A549 (cell line): ENCODE results near the gene PTCH2.

Source experiments
- CTCF ChIP-seq: fragments of >200 bp; sonication (Bioruptor Twin); formaldehyde crosslinking; IDR thresholded peaks from 3 replicates; pipeline ENCODE4 v1.5.1; 2016
- PHF8 ChIP-seq: fragments of 200-600 bp; sonication (generic); IDR thresholded peaks from 2 replicates; pipeline ENCODE4 v1.6.1; 2016; ENCODE audit warnings: low read depth, mild to moderate bottlenecking, antibody characterized with exemption, moderate library complexity, borderline replicate concordance
- SMC3 ChIP-seq: fragments of >200 bp; sonication (Bioruptor Twin); formaldehyde crosslinking; IDR thresholded peaks from 3 replicates; pipeline ENCODE4 v1.6.1; 2018; ENCODE audit warnings: inconsistent platforms
- SREBF2 ChIP-seq: fragments of 450-650 bp; IDR thresholded peaks from 2 replicates; pipeline ENCODE4 v1.6.1; 2014; ENCODE audit warnings: mild to moderate bottlenecking, moderate library complexity
- ZC3H11A ChIP-seq: fragments of 450-650 bp; IDR thresholded peaks from 2 replicates; pipeline ENCODE4 v1.6.1; 2014; ENCODE audit warnings: antibody characterized with exemption, mild to moderate bottlenecking
- ZFP36 ChIP-seq: fragments of 450-650 bp; IDR thresholded peaks from 2 replicates; pipeline ENCODE4 v1.6.1; 2014; ENCODE audit warnings: borderline replicate concordance; ENCODE audit not compliant: partially characterized antibody

DNA sequence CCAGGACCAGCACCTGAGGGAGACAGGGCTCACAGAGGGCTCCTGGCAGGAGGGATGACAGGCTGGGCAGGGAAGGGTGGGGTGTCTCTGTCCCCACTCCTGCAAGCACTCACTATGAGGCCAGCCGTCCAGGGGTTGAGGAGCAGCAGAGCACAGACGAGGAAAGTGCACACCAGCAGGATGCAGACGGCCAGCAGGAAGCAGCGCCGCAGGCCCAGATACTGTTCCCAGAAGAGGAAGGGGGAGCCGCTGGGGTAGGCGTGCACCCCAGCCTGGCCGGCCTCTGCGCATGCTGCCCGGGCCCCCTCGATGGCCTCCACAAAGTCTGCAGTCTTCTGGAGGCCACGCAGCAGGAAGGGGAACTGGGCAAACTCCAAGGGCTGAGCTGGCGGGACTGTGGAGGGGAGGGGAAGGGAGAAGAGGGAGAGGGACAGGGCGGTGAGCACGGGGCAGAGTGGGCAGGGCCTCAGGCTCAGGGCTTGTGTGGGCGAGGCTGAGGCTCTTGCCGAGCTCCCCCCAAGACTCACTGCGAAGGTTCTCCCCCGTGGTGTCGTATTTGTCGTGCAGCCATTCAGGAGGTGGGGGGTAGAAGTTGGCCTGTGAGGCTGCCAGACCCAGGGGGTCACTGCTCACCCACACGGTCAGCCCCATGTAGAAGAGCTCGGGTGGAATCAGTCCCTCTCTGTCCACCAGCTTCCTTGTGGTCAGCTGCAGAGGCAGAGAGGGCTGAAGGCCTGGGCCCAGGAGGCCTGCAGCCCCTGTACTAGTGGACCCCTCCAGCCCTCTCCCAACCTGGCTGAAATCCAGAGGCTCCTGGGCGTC is 16.5 kb downstream of the PTCH2 start:
- no peak for TF ChIP-seq CTCF
- no peak for TF ChIP-seq SMC3
- no peak for TF ChIP-seq PHF8
- TF ChIP-seq ZC3H11A, result no peak
- no peak for TF ChIP-seq ZFP36
- no peak for TF ChIP-seq SREBF2
